Activated CD8-positive, alpha-beta T cell treated with anti-CD3 and anti-CD28 coated beads for 36 hours (primary cell): ENCODE data around the gene RNF168. TPM values are rescaled to one million over a fixed set of nuclear protein-coding genes. Genes with fewer than 3 reads are reported as not detected.

ENCODE experiments used
- ATAC-seq: fragments of 200-7000 bp; cut with Tn5 transposase; one replicate; pipeline ENCODE4 v1.10.0; 2021; ENCODE audit warnings: mild to moderate bottlenecking, moderate library complexity
- CTCF ChIA-PET: fragments of 350-600 bp; sonication (Branson Sonifier 250); formaldehyde crosslinking; loops from one replicate; lab custom pipeline; 2021; ENCODE audit warnings: antibody characterized with exemption; lab: Charles Lee
- POLR2A ChIA-PET: fragments of 350-600 bp; sonication (Branson Sonifier 250); formaldehyde crosslinking; loops from one replicate; lab custom pipeline; 2021; ENCODE audit warnings: antibody characterized with exemption; lab: Charles Lee
- DNase-seq: peaks from one replicate; pipeline ENCODE4 v3.0.0-alpha.2; 2020
- H3K27ac Mint-ChIP-seq: one replicate; pipeline ENCODE4 v1.8.0; 2021; ENCODE audit warnings: mild to moderate bottlenecking, mixed read lengths
- H3K27me3 Mint-ChIP-seq: one replicate; pipeline ENCODE4 v1.8.0; 2021; ENCODE audit warnings: mixed read lengths
- H3K36me3 Mint-ChIP-seq: one replicate; pipeline ENCODE4 v1.8.0; 2021; ENCODE audit warnings: low read depth, mixed read lengths
- H3K4me1 Mint-ChIP-seq: one replicate; pipeline ENCODE4 v1.8.0; 2021; ENCODE audit warnings: low read depth, mixed read lengths
- H3K4me3 Mint-ChIP-seq: one replicate; pipeline ENCODE4 v1.8.0; 2021; ENCODE audit warnings: mild to moderate bottlenecking, moderate library complexity, mixed read lengths
- H3K9me3 Mint-ChIP-seq: one replicate; pipeline ENCODE4 v1.8.0; 2021; ENCODE audit warnings: mixed read lengths
- intact Hi-C: fragments of 100-400 bp; cut with micrococcal nuclease; formaldehyde crosslinking; loops from one replicate; pipeline ENCODE4 v1.10.0; 2022
- total RNA-seq, 2 experiments: library from RNA; stranded (reverse); gene quantifications; one replicate each; pipeline ENCODE4 v1.2.3, GENCODE V29; 2021
- TF ChIP-seq, protein P1 (sequence below): fragments of 200-600 bp; IDR thresholded peaks from one replicate; pipeline ENCODE4 v1.8.0; 2022; ENCODE audit warnings: antibody characterized with exemption, mild to moderate bottlenecking

Gene RNF168
- total RNA-seq, 2 experiments from 2014 or later = 20.9 to 21.2 TPM

DNA sequence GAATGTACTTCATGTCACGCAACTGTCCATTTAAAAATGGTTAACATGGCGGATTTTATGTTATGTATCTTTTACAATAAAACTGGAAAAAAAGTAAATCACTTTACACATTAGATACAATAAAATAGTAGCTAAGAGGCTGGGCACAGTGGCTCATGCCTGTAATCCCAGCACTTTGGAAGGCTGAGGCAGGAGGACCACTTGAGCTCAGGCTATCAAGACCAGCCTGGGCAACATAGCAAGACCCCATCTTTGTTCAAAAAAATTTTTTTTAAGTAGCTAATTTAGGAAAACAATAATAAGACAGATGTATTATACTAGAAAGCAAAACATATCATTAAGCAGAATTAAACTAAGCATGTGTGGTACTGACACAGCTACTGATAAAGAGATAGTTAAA lies 11.5 kb downstream of the RNF168 start:
- no peaks in the 10 kb centered on the region for H3K27me3 Mint-ChIP-seq
- DNase-seq = no peak
- H3K9me3 Mint-ChIP-seq = no peaks in the 10 kb centered on the region
- TF ChIP-seq, protein P1, sequence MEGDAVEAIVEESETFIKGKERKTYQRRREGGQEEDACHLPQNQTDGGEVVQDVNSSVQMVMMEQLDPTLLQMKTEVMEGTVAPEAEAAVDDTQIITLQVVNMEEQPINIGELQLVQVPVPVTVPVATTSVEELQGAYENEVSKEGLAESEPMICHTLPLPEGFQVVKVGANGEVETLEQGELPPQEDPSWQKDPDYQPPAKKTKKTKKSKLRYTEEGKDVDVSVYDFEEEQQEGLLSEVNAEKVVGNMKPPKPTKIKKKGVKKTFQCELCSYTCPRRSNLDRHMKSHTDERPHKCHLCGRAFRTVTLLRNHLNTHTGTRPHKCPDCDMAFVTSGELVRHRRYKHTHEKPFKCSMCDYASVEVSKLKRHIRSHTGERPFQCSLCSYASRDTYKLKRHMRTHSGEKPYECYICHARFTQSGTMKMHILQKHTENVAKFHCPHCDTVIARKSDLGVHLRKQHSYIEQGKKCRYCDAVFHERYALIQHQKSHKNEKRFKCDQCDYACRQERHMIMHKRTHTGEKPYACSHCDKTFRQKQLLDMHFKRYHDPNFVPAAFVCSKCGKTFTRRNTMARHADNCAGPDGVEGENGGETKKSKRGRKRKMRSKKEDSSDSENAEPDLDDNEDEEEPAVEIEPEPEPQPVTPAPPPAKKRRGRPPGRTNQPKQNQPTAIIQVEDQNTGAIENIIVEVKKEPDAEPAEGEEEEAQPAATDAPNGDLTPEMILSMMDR = no peak
- ATAC-seq = no peak
- no peak overlapping the region for H3K4me3 Mint-ChIP-seq
- POLR2A ChIA-PET = no interaction called here
- peaks cover 26% of the 10 kb centered on the region for H3K36me3 Mint-ChIP-seq
- H3K4me1 Mint-ChIP-seq = peaks cover 19% of the 10 kb centered on the region
- no peak overlapping the region for H3K27ac Mint-ChIP-seq
- intact Hi-C loops = no loop called here
- CTCF ChIA-PET = interaction anchor here (2.1 to 2.9 kb wide), 2 partner anchors 31 to 37 kb away, joined by 7 to 9 read pairs; no protein-coding TSS in a partner anchor

GRCh38 chr3:196489747-196490146 lies 13.8 kb downstream of the RNF168 start:
- intact Hi-C loops = no loop called here
- TF ChIP-seq, protein P1 = no peak
- no peak for ATAC-seq
- ChIA-PET POLR2A (interaction anchor here (0.9 to 1.0 kb wide), 2 partner anchors 9 to 24 kb away, joined by 3 read pairs; no protein-coding TSS in a partner anchor), CTCF (interaction anchor here (1.1 to 1.8 kb wide), 4 partner anchors 11 to 39 kb away, joined by 3 to 6 read pairs (median 4); no protein-coding TSS in a partner anchor)
- DNase-seq = no peak
- Mint-ChIP-seq H3K36me3 (peaks cover 25% of the 10 kb centered on the region), H3K4me3 (no peak overlapping the region), H3K27me3 (no peaks in the 10 kb centered on the region), H3K27ac (peak overlapping the region; percentile 25), H3K4me1 (peaks cover 16% of the 10 kb centered on the region), H3K9me3 (no peaks in the 10 kb centered on the region)

GRCh38 chr3:196486263-196486662 lies 17.3 kb downstream of the RNF168 start:
- ChIA-PET CTCF (interaction anchor here (0.8 to 3.5 kb wide), 19 partner anchors 11 to 437 kb away, joined by 3 to 50 read pairs (median 4); no protein-coding TSS in a partner anchor), POLR2A (no interaction called here)
- H3K27me3 Mint-ChIP-seq = no peaks in the 10 kb centered on the region
- ATAC-seq (no peak), DNase-seq (peak; percentile 43)
- peaks cover 7% of the 10 kb centered on the region for H3K4me1 Mint-ChIP-seq
- TF ChIP-seq, protein P1 = peak; percentile 56
- H3K36me3 Mint-ChIP-seq = peaks cover 28% of the 10 kb centered on the region
- no peaks in the 10 kb centered on the region for H3K9me3 Mint-ChIP-seq
- H3K27ac Mint-ChIP-seq = no peak overlapping the region
- intact Hi-C loops = no loop called here
- H3K4me3 Mint-ChIP-seq = no peak overlapping the region

- no peak for DNase-seq
- Mint-ChIP-seq H3K27me3 (no peaks in the 10 kb centered on the region), H3K36me3 (peaks cover 28% of the 10 kb centered on the region), H3K27ac (no peak overlapping the region), H3K9me3 (no peaks in the 10 kb centered on the region), H3K4me3 (no peak overlapping the region), H3K4me1 (no peaks in the 10 kb centered on the region)
- intact Hi-C loops = no loop called here
- CTCF ChIA-PET = interaction anchor here (0.9 kb wide), 1 partner anchor 51 kb away, joined by 3 read pairs; no protein-coding TSS in a partner anchor
- POLR2A ChIA-PET = interaction anchor here (0.7 kb wide), 1 partner anchor 155 kb away, joined by 4 read pairs; no protein-coding TSS in a partner anchor
- no peak for ATAC-seq
- TF ChIP-seq, protein P1 = no peak
These were observed 25.9 kb downstream of the RNF168 start for GRCh38 chr3:196477678-196478077.

DNA sequence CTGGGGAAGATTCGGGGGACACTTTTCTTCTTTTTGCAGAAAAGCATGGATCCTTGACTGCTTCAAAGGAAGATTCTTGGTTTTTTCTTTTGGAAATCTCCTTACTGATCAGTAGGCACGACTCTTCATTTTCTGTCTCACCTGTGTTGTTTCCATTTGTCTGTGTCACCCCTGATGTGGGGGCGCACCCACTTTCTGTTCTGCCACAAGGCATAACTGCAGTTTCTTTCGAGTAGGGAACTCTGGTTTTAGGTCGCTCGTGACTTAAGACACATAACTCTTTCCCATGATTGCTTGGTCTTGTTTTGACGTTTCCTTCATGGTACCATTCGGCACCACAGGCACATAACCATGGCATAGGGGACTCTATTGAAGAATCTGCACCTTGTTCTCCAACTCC lies 31.3 kb downstream of the RNF168 start:
- peaks cover 31% of the 10 kb centered on the region for H3K36me3 Mint-ChIP-seq
- H3K27me3 Mint-ChIP-seq = no peaks in the 10 kb centered on the region
- intact Hi-C loops = no loop called here
- DNase-seq = no peak
- H3K4me1 Mint-ChIP-seq = peaks cover 11% of the 10 kb centered on the region
- no peak overlapping the region for H3K27ac Mint-ChIP-seq
- ATAC-seq = no peak
- no peaks in the 10 kb centered on the region for H3K9me3 Mint-ChIP-seq
- H3K4me3 Mint-ChIP-seq = no peak overlapping the region
- CTCF ChIA-PET = interaction anchor here (0.9 kb wide), 1 partner anchor 16 kb away, joined by 3 read pairs; no protein-coding TSS in a partner anchor
- TF ChIP-seq, protein P1 = no peak
- POLR2A ChIA-PET = no interaction called here
